Suprapubic skin (tissue), 4 donors: Measurements from ENCODE around the gene BBS4.

ENCODE experiments used
- POLR2A ChIP-seq, 2 donors: fragments of 450-650 bp; IDR thresholded peaks; one replicate each; pipeline ENCODE4 v1.6.1; 2017; ENCODE audit warnings: antibody characterized with exemption in 2 of 2, mild to moderate bottlenecking in 2 of 2, moderate library complexity in 2 of 2
- POLR2AphosphoS5 ChIP-seq, 3 donors: sonication (generic); formaldehyde crosslinking; IDR thresholded peaks; one replicate each; pipeline ENCODE4 v1.6.1; 2017; ENCODE audit warnings: antibody characterized with exemption in 3 of 3
- TF ChIP-seq, protein P1 (sequence below), 2 donors: fragments of 200-600 bp in 1 of 2; fragments of 450-650 bp in 1 of 2; sonication (generic) in 1 of 2; IDR thresholded peaks; one replicate each; pipeline ENCODE4 v1.5.1; 2016 to 2019; ENCODE audit warnings: antibody characterized with exemption in 2 of 2, mild to moderate bottlenecking in 1 of 2, moderate library complexity in 1 of 2

GRCh38 chr15:72785841-72786240, 99.8 kb downstream of the BBS4 start:
- TF ChIP-seq, protein P1, sequence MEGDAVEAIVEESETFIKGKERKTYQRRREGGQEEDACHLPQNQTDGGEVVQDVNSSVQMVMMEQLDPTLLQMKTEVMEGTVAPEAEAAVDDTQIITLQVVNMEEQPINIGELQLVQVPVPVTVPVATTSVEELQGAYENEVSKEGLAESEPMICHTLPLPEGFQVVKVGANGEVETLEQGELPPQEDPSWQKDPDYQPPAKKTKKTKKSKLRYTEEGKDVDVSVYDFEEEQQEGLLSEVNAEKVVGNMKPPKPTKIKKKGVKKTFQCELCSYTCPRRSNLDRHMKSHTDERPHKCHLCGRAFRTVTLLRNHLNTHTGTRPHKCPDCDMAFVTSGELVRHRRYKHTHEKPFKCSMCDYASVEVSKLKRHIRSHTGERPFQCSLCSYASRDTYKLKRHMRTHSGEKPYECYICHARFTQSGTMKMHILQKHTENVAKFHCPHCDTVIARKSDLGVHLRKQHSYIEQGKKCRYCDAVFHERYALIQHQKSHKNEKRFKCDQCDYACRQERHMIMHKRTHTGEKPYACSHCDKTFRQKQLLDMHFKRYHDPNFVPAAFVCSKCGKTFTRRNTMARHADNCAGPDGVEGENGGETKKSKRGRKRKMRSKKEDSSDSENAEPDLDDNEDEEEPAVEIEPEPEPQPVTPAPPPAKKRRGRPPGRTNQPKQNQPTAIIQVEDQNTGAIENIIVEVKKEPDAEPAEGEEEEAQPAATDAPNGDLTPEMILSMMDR (IDR thresholded peaks at IDR 0.05), result no peak
- no peak for TF ChIP-seq POLR2A (IDR thresholded peaks at IDR 0.05)
- TF ChIP-seq POLR2AphosphoS5 (IDR thresholded peaks at IDR 0.05), result no peak
